ENCODE data around the gene SCAMP3. TPM values are rescaled to one million over a fixed set of nuclear protein-coding genes. Genes with fewer than 3 reads are reported as not detected.
"Not testable (repeated sequence)": the region's sequence is repeated elsewhere in the genome, so short reads cannot be mapped to it uniquely, and the experiment has no call there.

The SCAMP3 gene
- total RNA-seq, 1 experiment from 2014 or later: 59.4 TPM

GRCh38 chr1:155254714-155255242 is 7.4 kb downstream of the SCAMP3 start:
- Histone ChIP-seq H3K4me3 (ENCODE audit: insufficient read depth, low read depth, low read length) (peak overlapping the region; percentile 87), H3K27me3 (ENCODE audit: control insufficient read depth, insufficient read depth, low read length) (peaks cover 18% of the 10 kb centered on the region), H3K36me3 (replicated peaks; ENCODE audit: control insufficient read depth, insufficient read depth, low read length) (no peaks in the 10 kb centered on the region; the same call in 1 of the 2 replicates)
- peak; percentile 79 for DNase-seq

- DNase-seq: no peak
- Histone ChIP-seq H3K27me3 (ENCODE audit: control insufficient read depth, insufficient read depth, low read length) (peaks cover 18% of the 10 kb centered on the region), H3K4me3 (ENCODE audit: insufficient read depth, low read depth, low read length) (peak overlapping the region; percentile 87), H3K36me3 (replicated peaks; ENCODE audit: control insufficient read depth, insufficient read depth, low read length) (no peaks in the 10 kb centered on the region; the same call in 1 of the 2 replicates)
Measured at GRCh38 chr1:155254228-155254713, 7.9 kb downstream of the SCAMP3 start.

- H3K27me3 ChIP-seq (ENCODE audit: control insufficient read depth, insufficient read depth, low read length): peaks cover 18% of the 10 kb centered on the region
- no peaks in the 10 kb centered on the region; the same call in 1 of the 2 replicates for H3K36me3 ChIP-seq (replicated peaks; ENCODE audit: control insufficient read depth, insufficient read depth, low read length)
- DNase-seq: no peak
- no peak overlapping the region for H3K4me3 ChIP-seq (ENCODE audit: insufficient read depth, low read depth, low read length)
Measured at GRCh38 chr1:155253797-155254196, 8.4 kb downstream of the SCAMP3 start.

DNA sequence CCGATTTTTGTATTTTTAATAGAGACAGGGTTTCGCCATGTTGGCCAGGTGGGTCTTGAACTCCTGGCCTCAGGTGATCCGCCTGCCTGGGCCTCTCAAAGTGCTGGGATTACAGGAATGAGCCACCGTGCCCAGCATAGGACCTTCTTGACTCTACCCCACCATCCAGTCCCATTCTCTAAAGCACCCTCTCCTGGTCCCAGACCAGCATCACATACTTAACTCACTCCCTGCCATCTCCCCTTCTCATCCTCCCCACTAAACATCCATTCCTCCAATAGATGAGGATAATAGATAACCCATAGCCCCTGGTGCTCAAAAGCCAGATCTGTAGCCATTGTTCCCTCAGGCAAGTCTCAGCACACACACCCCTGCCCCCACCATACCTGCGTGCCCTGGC is 9.0 kb downstream of the SCAMP3 start:
- DNase-seq: peak; percentile 68
- no peaks in the 10 kb centered on the region; the same call in 1 of the 2 replicates for H3K36me3 ChIP-seq (replicated peaks; ENCODE audit: control insufficient read depth, insufficient read depth, low read length)
- peaks cover 18% of the 10 kb centered on the region for H3K27me3 ChIP-seq (ENCODE audit: control insufficient read depth, insufficient read depth, low read length)
- no peak overlapping the region for H3K4me3 ChIP-seq (ENCODE audit: insufficient read depth, low read depth, low read length)

- Histone ChIP-seq H3K27me3 (ENCODE audit: control insufficient read depth, insufficient read depth, low read length) (peaks cover 20% of the 10 kb centered on the region), H3K36me3 (replicated peaks; ENCODE audit: control insufficient read depth, insufficient read depth, low read length) (no peaks in the 10 kb centered on the region; the same call in none of the 2 replicates), H3K4me3 (ENCODE audit: insufficient read depth, low read depth, low read length) (no peak overlapping the region)
- DNase-seq: no peak
Measured at GRCh38 chr1:155251566-155251965, 10.6 kb downstream of the SCAMP3 start.

DNA sequence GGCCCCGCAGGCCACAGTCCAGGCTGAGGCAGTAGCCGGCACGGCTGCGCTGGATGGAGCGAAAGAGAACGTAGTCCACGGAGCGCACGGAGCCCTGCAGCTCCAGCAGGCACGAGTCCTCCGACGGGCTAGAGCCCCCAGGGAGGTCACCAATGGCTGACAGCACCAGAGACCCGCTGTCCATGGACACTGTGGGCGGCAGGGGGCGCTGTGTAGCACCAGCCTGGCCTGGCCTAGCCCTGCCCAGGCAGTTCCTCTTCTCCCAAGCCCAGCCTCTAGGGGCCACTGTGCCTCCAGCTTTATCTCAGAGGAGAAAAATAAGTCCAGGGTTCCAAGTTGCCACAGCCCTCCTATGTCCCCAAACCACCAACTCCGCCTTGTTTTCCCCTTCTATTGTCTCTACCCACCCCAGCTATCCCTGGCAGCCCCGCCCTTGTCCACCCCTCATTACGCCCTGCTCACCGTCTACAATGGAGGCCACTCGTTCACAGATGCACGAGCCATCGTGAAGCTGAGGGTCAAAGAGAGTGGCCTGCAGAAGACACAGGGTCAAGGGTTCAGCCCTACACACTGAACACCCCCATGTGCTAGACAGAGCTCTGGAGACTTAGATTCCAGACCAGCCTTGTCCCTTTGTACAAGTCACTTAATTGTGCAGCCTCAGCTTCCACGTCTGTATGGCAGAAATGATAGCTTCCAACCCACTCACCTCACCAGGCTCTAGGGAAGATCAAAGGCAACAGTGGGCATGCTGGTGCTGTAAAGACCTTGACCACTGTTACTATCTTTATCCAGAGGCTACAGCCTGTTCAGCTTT is 11.3 kb downstream of the SCAMP3 start:
- DNase-seq: peak; percentile 99
- peak overlapping the region; percentile 82 for H3K4me3 ChIP-seq (ENCODE audit: insufficient read depth, low read depth, low read length)
- no peaks in the 10 kb centered on the region; the same call in none of the 2 replicates for H3K36me3 ChIP-seq (replicated peaks; ENCODE audit: control insufficient read depth, insufficient read depth, low read length)
- peaks cover 24% of the 10 kb centered on the region for H3K27me3 ChIP-seq (ENCODE audit: control insufficient read depth, insufficient read depth, low read length)

- DNase-seq: peak; percentile 90
- Histone ChIP-seq H3K36me3 (replicated peaks; ENCODE audit: control insufficient read depth, insufficient read depth, low read length) (no peaks in the 10 kb centered on the region; the same call in none of the 2 replicates), H3K27me3 (ENCODE audit: control insufficient read depth, insufficient read depth, low read length) (peaks cover 26% of the 10 kb centered on the region), H3K4me3 (ENCODE audit: insufficient read depth, low read depth, low read length) (peak overlapping the region; percentile 82)
Measured at GRCh38 chr1:155250246-155250632, 11.9 kb downstream of the SCAMP3 start.

DNA sequence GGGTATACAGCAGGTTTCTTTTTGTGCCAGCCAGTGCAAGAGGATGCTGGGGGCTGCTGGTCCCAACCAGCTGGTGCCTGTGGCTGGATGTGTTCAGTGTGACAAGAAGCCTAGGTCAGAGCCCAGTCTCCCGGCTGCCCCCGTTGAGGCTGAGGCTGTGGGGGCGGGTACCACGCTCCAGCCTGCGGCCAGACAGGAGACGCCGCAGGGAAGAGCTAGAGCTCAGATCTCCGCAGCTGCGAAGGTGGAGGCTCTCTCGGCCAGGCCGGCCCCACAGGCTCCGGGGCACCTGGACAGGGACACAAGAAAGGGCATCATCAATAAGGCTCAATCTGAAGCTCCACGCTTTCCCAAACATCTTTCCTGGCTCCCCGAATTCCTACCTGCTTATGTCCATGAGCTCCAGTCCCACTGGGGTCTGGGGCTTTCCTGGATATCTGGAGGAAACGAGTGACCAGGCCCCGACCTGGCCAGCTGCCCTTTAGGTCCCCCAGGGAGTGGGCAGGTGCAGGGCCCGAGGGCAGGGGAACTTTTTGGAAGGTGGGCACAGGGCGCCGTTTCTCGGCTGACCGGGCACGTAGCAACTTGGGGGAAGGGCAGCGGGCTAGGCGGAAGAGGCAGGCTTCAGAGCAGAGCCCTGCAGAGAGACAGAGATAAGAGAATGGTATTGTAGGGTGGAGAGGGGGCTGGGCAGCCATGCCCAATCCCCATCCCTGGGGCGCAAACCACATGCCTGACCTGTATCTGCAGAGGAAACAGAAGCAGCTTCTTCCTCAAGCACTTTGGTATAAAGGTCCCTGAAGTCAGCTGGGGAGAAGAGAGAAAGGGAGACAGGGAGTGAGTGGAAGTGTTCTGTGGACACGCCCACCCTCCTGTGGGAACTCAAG is 14.2 kb downstream of the SCAMP3 start:
- DNase-seq: peak; percentile 34
- no peaks in the 10 kb centered on the region; the same call in none of the 2 replicates for H3K36me3 ChIP-seq (replicated peaks; ENCODE audit: control insufficient read depth, insufficient read depth, low read length)
- H3K27me3 ChIP-seq (ENCODE audit: control insufficient read depth, insufficient read depth, low read length): peaks cover 14% of the 10 kb centered on the region
- H3K4me3 ChIP-seq (ENCODE audit: insufficient read depth, low read depth, low read length): no peak overlapping the region

DNA sequence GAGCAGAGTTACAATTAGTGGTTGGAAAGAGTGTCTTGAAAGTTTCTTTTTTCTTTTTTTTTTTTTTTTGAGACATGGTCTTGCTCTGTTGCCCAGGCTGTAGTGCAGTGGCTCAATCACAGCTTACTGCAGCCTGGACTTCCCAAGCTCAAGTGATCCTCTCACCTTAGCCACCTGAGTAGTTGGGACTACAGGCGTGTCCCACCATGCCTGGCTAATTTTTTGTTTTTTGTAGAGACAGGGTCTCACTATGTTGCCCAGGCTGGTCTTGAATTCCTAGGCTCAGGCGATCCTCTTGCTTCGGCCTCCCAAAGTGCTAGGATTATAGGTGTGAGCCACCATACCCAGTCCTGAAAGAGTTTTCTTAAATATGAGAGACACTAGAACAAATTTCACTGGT is 15.4 kb downstream of the SCAMP3 start:
- not testable (repeated sequence) for H3K4me3 ChIP-seq (ENCODE audit: insufficient read depth, low read depth, low read length); DNase-seq; H3K36me3 ChIP-seq (replicated peaks; ENCODE audit: control insufficient read depth, insufficient read depth, low read length)
- H3K27me3 ChIP-seq (ENCODE audit: control insufficient read depth, insufficient read depth, low read length): peaks cover 14% of the 10 kb centered on the region

GRCh38 chr1:155245163-155245524 is 17.0 kb downstream of the SCAMP3 start:
- no peaks in the 10 kb centered on the region; the same call in none of the 2 replicates for H3K36me3 ChIP-seq (replicated peaks; ENCODE audit: control insufficient read depth, insufficient read depth, low read length)
- H3K4me3 ChIP-seq (ENCODE audit: insufficient read depth, low read depth, low read length): peak overlapping the region; percentile 56
- peaks cover 13% of the 10 kb centered on the region for H3K27me3 ChIP-seq (ENCODE audit: control insufficient read depth, insufficient read depth, low read length)
- no peak for DNase-seq

- peak overlapping the region; percentile 56 for H3K4me3 ChIP-seq (ENCODE audit: insufficient read depth, low read depth, low read length)
- no peaks in the 10 kb centered on the region; the same call in none of the 2 replicates for H3K36me3 ChIP-seq (replicated peaks; ENCODE audit: control insufficient read depth, insufficient read depth, low read length)
- DNase-seq: peak; percentile 98
- H3K27me3 ChIP-seq (ENCODE audit: control insufficient read depth, insufficient read depth, low read length): peaks cover 9% of the 10 kb centered on the region
Measured at GRCh38 chr1:155244368-155245162, 17.6 kb downstream of the SCAMP3 start.

DNA sequence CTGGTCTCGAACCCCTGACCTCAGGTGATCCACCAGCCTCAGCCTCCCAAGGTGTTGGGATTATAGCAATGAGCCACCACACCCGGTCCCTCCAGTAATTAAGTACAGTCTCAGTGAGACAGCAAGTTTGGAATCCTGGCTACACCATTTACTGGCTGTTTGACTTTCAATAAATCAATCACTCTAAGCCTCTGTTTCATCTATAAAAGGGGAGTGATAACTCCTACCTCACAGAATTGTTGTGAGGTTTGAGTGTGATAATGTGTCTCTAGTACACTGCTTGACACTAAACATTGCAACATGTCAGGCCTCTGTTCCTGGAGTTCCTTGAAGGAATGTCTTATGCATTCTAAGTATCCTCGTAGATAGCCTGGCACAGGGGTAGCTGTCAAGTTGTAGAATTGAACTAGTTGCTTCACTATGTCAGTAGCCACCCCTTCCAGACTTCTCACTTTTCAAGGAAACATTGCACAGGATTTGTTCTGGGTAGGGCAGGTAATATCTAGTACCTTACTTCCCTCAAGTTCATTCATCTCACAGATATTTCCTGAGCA is 19.3 kb downstream of the SCAMP3 start:
- DNase-seq: no peak
- Histone ChIP-seq H3K4me3 (ENCODE audit: insufficient read depth, low read depth, low read length) (no peak overlapping the region), H3K36me3 (replicated peaks; ENCODE audit: control insufficient read depth, insufficient read depth, low read length) (no peaks in the 10 kb centered on the region; the same call in none of the 2 replicates), H3K27me3 (ENCODE audit: control insufficient read depth, insufficient read depth, low read length) (peaks cover 9% of the 10 kb centered on the region)

DNA sequence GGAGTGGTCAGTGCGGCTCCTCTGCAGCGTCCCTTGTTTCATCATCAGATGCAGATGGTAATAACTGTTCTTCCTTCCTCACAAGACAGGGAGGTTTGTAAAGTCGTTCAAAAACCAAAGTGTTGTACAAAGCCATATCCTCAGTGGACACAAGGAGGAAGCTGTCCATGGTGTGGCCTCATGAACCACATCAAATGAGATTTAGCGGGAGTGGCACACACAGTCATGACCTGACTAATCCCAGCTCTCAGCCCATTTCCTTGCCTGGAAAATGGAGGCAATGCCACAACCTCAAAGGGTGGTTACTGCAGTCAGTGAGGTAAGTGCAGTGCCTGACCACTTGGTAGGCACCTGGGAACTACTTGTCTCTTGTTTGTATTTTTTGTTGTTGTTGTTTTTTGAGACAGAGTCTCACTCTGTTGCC is 20.3 kb downstream of the SCAMP3 start:
- peaks cover 1% of the 10 kb centered on the region for H3K36me3 ChIP-seq (replicated peaks; ENCODE audit: control insufficient read depth, insufficient read depth, low read length)
- H3K27me3 ChIP-seq (ENCODE audit: control insufficient read depth, insufficient read depth, low read length): peaks cover 7% of the 10 kb centered on the region
- DNase-seq: no peak
- H3K4me3 ChIP-seq (ENCODE audit: insufficient read depth, low read depth, low read length): no peak overlapping the region
